GM18868 (cell line): Measurements from ENCODE around the gene HSPB9.

Experiments used
- ATAC-seq: cut with Tn5 transposase; IDR thresholded peaks from one replicate; pipeline ENCODE4 v1.9.1; 2021; ENCODE audit warnings: mild to moderate bottlenecking, moderate library complexity; ENCODE audit not compliant: unreplicated experiment

Gene HSPB9

DNA sequence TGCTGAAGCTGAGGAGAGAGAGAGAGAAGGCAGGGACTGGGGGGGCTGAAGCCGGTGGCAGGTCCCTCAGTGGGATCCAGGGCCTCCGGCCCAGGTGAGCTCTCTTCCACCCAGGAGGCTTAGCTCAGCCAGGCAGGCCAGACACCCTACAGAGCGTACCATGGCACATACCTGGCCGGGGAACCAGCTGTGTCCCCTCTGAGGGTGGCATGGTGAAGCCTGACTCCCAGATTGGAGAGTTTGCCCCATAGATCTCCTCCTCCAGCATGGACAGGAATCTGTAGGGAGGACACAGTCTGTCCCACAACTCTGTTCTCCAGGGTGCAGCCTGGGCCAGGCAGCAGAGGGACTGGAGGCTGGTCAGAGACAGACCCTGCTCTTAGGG lies 4.5 kb upstream of the HSPB9 start:
- no peak for ATAC-seq

DNA sequence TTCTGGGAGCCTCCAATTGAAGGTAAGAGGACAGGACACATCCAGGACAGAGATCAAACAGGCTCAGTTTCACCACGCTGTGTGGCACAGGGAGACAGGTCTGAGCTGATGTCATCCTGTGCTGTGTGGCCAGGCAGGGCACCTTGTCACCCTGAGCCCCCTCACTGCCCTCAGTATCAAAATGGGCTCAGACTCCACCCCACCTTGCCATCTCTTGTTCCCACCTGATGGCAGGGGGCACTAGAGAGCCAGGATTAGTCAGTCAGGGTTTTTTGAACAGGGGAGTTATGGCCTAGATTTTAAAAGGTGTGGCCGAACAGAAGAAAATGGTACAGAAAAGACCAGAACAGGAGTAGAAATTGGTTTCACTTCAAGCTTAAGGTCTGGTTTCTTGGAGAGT lies 4.1 kb upstream of the HSPB9 start:
- no peak for ATAC-seq

DNA sequence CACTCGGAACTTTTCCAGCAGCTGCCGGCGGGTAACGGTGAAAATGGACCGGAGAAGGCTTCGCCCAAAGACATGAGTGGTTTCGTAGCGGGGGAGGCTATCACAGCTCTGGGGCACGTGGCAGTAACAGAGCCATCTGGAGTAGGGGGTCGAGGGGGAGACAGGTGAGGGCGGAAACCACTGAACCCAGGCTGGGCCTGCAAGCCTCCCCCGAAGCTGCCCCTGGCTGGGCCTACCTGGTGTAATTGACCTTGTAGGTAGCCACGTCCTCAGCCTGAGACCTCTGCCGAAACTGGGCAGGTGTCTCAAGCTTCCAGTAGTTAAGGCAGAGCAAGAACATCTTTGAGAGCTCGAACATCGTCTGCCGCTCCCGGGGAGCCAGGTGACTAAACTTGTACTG lies 3.3 kb upstream of the HSPB9 start:
- ATAC-seq = no peak

DNA sequence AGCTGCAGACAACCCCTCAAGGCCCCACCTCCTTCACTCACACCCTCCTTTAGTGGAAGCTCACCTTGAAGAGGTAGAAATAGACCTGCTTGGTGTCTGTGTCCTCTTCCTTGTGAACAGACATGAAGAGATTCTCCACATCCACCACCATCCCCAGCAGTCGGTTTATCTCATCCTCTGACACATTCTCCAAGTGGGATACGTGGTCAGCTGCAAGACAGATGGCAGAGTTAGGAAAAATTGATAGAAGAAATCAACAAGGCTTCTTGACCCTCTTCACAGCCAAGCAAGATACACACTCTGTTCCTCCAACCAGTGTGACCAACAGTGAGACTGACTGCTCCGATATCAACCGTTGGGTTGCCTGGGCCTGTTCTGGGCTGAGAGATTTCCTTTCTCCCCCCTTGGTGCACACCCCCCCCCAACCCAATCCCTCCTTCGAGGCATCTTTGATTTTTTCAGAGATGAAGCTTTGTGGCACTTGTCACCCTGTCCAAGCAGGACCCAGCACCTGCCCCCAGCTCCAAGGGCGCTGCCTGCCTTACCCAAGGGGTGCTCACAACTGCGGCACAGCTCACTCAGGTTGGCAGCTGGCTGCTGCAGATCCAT lies 2.3 kb upstream of the HSPB9 start:
- ATAC-seq = no peak

DNA sequence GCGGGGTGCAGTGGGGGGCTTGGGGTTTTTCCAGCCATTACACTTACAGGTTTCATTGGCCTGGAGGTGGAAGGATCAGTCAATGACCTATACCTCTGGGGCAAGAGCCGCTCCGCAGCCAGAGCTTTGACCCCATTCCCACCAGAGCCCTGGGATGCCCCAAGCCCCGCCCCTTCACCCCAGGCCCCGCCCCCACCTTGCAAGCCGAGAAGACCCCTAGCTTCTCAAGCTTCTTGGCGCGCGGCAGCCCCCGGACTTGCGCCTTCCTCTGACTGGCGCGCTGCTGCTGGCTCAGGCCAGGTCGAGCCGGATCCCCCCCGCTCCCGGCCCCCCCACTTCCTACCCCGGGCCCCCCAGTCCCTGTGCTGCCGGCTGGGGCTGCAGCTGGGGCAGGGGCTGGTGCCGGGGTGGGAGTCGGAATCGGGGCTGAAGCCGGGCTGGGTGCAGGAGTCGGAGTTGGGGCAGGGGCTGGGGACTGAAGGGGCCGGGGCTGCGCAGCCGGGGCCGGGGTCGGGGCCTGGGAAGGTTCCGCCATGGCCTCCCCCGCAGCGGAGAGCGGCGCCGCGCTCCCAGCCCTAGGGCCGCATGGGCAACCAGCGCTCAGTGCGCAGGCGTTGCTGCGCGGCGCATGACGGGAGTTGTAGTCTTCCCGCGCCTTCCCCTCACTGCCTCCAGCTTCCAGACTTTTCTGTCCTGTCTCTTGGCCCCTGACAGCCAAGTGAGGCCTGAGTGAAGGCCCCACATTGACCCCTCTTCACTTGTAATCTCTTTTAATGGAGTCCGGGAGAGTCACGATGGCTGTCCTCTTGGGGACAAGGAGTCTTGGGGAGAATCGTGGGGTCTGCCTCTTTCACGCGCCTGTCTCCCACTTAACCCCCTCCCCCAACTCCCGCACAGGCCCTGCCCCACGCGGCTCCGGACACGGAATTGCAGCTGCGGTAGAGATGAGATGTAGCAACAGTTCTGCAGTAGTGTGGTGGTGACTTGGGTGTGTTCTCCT lies 1.5 kb upstream of the HSPB9 start, which contains the start of gene KAT2A:
KAT2A (minus strand) TSS at position 598 of the 1,000 bp plus-strand sequence; CDS start at position 535, 63 bp downstream.
- peak; percentile 74 for ATAC-seq

DNA sequence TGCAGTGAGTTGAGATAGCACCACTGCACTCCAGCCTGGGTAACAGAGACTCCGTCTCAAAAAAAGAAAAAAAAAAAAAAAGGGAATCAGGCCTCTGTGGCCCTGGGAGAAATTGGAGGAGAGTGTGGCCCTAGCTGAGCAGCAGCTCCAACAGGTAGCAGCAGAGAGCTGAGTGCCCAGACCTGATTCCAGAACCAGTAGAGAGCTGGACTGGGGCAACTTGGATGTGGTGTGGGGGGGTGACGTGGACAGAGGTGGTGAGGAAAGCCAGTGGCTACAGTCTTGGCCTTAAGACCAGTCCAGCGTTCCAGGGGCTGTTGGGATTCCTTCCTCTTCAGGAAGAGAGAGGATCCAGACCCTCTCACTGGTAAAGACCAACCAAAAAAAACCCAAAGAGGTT lies 1.7 kb downstream of the HSPB9 start:
- ATAC-seq = no peak

DNA sequence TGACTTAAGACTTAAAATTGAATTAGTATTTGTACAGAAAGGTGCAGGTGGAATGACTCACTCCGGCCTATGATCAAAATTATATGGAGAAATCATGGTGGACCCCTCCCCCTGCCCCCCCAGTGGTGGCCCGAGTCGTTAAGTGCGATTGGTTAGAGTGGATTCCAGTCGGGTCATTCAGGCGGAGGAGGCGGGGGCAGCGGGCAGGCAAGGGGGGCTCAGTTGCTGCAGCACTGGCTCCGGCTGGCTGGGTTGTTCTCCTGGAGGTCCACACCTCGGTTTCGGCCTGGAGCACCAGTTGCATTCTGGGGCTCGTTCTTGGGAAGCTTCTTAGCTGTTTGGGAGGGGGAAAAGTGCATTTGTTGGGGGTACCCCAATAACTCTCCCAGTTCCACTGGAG lies 3.0 kb downstream of the HSPB9 start:
- ATAC-seq = no peak

DNA sequence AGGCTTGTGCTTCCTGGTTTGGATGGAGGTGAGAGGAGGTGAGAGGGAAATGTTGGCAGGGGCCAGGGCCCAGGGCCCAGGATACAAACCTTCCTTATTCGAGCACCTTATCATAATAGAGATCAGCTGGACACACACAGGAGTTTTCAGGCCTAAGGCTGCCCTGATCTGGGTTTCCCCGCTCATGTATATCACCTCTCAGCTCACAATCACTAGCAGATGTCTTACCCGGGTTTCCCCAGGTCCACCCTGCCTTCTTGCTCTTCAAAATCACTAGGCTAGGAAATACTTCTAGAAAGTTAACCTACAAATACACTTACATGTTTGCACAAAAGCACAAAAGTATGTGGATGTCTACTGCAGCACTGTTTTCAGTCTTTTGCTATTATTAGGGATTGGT lies 4.2 kb downstream of the HSPB9 start:
- ATAC-seq = no peak

DNA sequence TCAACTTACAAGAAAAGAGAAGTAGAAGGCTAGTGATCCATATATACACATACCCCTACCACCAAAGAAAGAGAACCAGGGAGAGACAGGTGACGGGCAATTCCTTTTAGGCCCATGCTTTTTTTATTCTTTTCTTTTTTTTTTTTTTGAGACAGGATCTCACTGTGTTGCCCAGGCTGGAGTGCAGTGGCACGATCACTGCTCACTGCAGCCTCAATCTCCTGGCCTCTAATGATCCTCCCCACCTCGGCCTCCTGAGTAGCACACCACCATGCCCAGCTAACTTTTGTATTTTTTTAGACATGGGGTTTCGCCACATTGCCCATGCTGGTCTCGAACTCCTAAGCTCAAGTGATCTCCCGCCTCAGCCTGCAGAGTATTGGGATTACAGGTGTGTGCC lies 4.8 kb downstream of the HSPB9 start:
- no peak for ATAC-seq

DNA sequence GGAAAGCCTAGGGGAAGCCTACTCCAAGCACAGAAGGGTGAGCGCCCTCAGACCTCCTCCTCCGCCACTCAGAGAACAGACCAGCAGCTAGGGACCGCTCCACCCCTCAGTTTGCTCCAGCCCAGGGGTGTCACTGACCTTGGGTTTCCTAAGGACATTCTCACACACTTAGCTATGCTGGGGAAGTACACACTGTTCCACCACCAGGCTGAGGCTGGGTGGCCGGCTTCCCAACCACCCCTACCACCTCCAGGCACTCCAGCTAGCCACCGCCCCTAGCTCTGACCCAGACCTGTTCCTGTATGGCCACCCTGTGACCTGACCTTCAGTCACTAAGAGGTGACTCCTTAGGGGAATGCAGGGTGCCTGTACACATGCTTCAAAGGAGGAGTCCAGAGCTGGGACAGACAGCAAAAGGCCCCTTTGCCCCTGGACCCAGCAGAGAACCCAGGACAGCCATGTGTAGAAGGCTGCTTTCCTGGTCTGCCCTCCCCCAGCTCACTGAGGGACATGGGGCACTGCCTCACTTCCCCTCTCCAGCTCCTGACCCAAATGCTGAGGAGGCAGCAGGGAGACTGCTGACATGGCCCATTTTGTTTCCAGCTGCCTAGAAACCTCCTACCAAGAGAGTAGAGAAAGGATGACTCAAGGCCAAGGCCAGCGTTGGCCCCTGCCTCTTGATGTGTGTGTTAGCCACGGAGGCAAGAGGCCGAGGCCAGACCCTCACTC lies 6.7 kb downstream of the HSPB9 start:
- no peak for ATAC-seq

DNA sequence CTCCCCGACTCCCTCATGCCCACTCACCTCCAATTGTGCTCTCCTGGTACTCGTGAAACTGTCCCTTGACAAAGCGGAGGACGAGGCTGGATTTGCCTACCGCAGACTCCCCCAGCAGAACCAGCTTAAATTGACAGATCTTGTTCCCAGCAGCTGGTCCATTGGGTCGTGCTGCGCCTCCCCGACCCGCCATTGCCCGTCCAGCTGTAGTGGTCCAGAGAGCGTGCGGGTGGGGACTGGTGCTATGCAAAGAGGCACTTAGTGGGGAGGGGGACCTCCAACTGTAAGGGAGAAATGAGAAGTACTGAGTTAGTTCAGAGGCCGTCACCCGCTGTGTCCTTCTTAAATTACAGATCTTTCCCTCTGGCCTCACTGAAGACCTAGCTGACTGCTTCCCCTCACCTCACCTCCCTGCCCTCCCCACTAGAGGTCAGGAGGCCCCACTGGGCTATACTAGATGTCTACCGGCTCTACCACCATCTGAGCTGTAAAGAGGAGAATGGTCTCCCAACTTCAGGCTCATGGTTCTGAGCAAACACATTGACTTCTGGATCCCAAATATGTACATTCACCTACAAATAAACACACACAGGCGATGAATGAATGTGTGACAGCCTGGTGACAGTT lies 7.8 kb downstream of the HSPB9 start:
- ATAC-seq = no peak

DNA sequence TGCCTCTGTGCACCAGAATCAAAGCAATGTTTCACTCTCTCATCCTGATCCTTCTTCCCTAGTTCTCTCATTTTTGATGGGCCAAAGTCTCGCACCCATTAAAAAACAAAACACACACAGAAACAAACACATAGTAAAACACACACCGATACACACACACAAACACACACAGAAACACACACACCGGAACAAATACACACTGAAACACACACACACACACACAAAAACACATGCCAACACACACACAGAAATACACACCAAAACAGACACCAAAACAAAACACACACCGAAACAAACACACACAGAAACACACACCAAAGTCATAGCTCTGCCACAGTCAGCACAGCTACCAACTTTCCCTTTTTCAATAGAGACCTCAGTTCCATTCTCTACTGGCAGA lies 8.6 kb downstream of the HSPB9 start:
- ATAC-seq = no peak

DNA sequence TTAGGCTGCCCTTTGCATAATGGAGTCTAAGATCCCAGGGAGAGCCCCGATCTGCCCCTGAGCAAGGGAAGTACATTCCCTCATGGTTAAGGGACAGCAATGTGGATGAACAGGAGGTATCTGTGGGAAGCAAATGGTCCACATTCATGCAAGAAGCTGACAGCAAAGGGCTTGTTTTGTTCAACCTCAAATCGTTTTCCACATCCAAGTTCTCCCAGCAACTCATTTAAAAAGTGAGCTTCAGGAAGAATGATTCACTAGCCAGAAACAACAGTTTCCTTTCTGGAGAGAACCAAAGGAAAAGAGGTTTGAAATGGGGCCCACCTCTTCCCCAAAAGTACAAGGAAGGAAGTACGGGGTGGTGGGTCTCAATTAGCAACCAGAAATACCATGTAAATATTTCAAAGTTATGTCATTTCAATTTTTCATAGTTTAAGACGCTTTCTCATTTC lies 9.4 kb downstream of the HSPB9 start:
- ATAC-seq = no peak

DNA sequence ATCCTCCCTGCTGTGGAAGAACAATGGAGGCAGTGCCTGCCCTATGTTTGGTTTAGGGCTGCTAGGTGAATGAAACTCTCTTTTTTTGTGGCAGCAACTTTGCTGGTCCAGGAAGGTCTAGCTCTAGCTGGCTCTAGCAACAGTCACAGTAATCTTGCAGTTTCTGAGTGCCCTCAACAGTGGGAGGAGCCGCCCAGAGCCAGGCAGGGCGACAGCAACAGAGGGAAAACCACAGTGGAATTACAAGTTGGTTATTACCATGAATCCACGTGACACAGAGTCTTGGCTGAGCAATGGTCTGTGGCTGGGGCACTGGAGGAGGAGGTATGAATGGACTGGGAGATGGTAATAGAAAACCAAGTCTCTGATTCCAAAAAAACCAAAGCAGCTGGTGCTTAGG lies 10.3 kb downstream of the HSPB9 start:
- no peak for ATAC-seq

DNA sequence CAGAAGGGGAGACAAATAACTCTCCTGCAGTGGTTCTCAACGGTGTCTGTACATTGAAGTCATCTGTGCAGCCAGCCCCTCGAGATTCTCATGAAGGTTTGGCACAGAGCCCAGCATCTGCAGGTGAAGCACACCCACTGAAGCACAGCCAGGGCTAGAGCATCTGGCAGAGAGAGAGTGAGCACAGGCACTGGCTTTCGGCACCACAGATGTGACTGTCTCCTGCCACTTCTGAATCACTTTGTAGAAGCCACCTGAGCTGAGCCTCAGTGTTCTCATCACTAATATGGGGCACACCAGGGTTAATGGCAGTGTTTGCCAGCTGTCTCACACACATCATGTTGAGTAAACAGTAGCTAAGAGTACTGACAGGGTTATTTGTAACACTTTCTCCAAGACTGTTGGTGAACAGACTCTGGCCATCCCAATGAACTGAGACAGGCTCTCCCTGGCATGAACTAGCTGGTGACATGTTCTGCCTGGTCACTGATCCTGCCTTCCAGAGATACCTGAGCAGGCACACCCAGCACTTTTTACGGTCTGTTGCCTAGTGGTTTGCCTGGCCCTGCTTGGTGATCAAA lies 10.9 kb downstream of the HSPB9 start:
- peak; percentile 56 for ATAC-seq

DNA sequence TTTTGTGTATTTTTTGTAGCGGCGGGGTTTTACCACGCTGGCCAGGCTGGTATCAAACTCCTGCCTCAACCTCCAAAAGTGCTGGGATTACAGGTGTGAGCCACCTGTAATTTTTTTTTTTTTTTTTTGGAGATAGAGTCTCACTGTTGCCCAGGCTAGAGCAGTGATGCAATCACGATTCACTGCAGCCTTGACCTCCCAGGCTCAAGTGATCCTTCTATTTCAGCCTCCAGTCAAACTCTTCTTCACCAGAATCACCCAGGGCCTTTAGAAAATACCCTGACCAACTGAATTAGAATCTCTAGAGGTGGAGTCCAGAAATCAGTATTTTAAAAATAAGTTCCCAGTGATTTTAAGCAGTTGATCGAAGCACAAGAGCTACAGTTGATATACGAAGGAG lies 12.5 kb downstream of the HSPB9 start:
- no peak for ATAC-seq

DNA sequence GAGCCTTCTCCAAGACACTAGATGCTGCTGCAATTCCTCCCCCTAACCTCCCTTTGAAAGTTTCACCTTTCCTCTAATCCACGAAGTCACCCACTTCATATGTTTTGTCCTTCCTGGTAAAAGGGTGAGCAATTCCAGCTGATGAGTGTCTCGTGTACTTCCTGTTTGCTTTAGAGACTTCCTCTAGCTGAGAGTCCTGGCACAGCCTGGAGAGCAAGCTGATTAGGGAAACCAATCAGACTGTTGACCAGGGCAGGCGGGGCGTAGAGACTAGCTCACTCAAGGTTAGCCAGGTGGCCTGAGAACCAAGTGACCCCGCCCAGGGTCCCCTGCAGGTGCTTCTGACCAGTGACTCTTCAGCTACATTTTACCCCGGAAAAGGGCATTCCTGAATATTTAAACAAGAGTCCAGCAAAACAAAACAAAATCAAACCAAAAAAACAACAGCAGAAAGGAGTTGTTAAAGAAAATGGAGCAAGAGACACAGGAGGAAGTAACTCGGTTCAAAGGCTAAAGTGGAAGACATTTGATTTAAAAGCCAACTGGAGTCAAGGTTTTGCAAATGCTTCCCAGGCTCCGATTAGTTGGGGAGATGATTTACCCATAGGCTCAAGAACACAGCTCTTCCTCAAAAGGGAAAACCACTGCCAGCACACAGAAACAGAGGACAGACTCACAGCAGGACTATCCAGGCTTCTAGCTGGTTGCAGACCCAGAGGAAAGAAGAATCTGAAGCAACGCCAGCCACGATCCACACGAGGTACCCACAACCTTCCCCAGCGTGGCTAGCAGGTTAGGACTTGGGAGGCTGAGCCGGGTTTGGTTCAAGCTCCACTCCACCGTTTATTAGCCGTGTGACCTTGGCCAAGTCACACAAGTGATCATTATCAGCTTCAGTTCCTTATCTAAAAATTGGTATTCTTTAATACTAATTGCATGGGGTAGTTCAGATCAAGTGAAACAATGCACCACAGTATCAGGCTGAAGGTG lies 13.4 kb downstream of the HSPB9 start:
- no peak for ATAC-seq

DNA sequence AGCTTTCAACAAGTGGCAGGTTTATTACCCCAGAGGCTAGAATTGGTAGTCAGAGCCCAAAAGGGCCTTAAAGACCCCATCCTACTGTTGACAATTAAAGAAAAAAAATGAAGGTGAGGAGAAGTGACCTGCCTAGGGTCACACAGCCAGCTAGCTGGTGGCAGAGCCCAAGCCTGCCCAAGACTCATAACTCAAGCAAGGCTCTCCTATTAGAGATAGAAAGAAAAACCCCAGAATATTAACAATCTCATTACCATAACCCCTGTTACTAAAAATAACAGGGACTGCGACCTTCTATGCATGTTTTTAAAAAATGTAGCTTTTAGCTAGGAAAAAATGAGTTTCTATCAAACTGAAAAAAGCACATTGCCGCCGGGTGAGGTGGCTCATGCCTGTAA lies 14.0 kb downstream of the HSPB9 start:
- ATAC-seq = no peak

DNA sequence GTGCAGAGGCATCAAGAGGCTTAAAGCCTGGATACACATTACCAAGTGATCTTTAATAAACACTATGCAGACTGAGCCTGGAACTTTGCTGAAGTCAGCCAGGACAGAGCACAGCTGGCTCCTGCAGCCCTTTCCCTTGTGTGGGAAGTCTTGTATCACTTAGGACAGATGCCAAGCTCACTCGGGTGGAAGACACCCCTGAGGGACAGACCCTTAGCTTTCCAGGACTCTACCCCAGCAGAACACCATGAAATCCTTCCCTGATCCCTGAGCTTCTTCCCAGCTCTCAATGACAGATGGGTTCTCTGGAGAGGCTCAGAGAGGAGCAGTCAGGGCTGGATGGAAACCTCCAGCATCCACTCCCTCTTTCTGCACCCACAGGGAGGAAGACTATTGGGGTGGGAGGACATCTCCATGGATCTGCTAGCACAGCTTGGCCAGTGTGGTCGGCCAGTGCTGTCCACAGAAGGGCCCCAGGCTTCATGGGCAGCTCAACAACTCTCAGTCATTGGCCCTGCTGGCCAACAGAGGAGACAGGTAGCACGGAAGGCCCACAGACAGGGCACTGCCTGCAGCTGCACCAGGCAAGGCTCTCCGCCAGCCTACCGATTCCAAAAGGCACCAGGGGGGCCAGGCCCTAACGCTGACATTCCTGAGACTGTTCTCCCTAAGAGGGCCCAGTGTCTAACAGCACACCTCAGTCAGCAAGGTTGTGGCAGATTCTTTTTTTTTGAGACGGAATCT lies 16.3 kb downstream of the HSPB9 start:
- ATAC-seq = no peak
